ENCODE measurements around the gene LRRTM1.

GRCh38 chr2:80338794-80339193, 34.2 kb upstream of the LRRTM1 start:
- TF ChIP-seq MXI1 (IDR thresholded peaks at IDR 0.05; ENCODE audit: borderline replicate concordance, low read depth, low read length) (no peak), CTCF (conservative IDR thresholded peaks at IDR 0.05; ENCODE audit: low read depth, low read length) (no peak), SMC3 (IDR thresholded peaks at IDR 0.05; ENCODE audit: low read depth, low read length) (no peak), NFE2L2 (IDR thresholded peaks at IDR 0.05; ENCODE audit: low read depth, low read length) (no peak), CEBPB (IDR thresholded peaks at IDR 0.05; ENCODE audit: low read depth, low read length) (no peak), POLR2A (IDR thresholded peaks at IDR 0.05; ENCODE audit: low read depth, low read length) (no peak), RAD21 (IDR thresholded peaks at IDR 0.05; ENCODE audit: low read length) (no peak), BHLHE40 (IDR thresholded peaks at IDR 0.05; ENCODE audit: low read depth, low read length) (no peak), RFX5 (IDR thresholded peaks at IDR 0.05; ENCODE audit: low read depth, low read length) (no peak), RCOR1 (IDR thresholded peaks at IDR 0.05; ENCODE audit: insufficient replicate concordance, low read length) (no peak), MAFK (IDR thresholded peaks at IDR 0.05; ENCODE audit: low read depth, low read length) (no peak)

Measured in IMR-90 (cell line).